Activated CD4-positive, CD25-positive, alpha-beta regulatory T cell treated with anti-CD3 and anti-CD28 coated beads, Interleukin-2, amount 50 U/mL, for 16 hours (primary cell): Measurements from ENCODE around the gene GNAS.

Experiments
- DNase-seq: peaks from one replicate; pipeline ENCODE4 v3.0.0-alpha.2; 2020; ENCODE audit warnings: low read depth, low spot score

The GNAS gene

DNA sequence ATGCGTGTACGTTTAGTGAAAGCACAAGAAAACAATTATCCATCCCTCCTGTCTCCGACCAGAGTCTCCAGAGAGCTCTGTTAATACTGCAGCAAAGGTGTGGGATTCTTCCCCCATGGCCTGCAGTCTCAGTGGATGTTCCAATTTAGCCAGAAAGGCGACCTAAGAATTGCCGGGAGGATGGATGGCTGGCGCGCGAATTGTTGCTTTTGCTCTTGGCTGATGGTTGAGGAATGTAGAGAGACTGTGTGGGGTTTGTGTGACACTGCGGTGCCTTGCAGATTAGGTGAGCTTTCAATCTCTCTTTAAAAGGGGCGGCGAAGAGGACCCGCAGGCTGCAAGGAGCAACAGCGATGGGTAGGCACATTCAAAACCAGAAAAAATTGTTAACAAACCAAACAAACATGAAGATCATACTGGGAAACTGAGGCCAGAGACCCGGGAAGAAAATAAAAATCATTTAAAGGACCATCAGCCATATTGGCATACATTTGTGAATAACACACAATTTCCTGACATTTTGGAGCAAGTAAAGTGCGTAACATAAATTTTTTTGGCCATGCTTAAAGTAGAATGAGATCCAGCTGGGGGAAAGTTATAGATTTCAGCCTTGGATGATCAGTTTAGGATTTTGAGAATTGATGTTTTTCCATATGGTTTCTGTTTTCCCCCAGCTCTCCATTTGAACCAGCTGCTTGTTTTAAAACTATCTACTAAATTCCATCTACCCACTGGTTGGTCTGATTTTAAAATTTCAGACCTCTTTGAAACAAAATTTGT, 46.3 kb downstream of the GNAS start:
- DNase-seq = no peak

DNA sequence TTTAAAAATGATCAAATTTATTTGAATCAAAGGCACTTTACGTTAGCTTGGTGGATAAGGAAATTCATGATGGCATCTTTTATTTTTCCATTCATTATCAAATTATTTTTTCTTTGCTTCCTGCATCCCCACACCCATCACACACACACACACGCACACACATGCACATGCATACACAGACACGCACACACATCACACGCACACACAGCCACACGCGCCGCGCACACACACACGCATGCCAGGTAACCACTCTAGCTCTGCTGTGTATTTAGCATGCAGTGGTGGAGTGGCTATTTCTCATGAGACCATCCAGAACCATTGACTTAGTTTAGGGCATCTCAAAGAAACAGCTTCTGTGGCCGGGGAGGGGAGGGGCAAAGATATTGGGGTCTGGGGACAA, 47.0 kb downstream of the GNAS start:
- DNase-seq = no peak

DNA sequence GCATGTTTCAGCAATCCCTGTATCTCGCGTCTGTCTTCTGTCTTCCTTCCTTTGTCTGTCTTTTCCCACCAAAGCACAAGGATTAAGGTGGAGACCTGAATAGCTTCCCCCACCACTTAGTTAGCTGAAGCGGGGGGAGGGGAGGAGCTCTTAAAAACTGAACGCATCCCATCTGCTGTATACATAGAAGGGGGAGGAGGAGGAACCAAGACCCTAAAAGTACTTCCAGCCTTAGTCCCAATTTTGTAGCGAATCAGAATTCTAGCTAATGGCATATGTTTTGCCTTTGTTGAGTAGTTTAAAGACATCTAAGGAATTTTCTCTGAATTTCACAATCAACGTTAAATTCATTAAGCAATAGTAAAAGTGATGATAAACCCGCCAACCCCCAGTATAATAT, 47.9 kb downstream of the GNAS start:
- no peak for DNase-seq

DNA sequence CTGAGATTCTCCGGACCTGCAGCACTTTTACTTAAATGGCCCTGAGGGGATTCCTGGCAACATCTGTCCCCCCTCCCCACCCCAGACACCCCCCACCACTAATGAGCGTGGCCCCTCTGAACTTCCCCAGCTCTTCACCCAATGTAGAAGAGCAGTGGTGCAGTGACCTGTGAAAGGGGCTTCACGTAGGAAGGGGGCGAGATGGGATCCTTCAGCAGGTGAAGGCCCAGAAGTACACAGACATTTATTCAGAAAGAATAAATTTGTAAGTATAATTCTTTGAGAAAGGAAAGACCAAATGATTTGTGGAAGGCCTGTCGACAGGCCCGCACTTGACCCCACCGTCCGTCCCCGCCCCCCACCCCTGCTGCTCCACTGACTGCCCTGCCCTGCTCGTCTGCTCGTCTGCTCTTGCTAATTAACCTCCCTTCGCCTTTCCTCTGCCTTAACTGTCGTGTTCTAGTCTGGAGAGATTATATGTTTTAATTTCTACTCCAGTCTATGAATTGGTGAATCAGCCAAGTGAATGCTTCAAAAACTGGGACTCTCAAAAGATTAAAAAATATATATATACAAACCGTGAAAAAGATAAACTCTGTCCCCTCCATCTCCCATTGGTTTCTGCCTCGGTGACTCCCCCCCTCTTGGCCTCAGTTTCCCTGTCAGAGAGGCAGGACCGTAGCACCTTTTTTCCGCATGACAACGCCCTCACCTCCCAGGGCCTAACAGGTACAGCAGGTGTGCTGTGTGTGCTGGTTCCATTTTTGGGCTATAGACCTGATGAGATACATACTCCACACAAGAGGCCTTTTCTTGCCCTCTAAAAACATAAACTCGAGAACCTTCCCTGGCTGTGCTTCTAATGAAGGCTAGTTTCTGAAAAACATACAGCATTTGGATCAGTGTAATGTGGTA, 49.2 kb downstream of the GNAS start:
- DNase-seq = no peak

DNA sequence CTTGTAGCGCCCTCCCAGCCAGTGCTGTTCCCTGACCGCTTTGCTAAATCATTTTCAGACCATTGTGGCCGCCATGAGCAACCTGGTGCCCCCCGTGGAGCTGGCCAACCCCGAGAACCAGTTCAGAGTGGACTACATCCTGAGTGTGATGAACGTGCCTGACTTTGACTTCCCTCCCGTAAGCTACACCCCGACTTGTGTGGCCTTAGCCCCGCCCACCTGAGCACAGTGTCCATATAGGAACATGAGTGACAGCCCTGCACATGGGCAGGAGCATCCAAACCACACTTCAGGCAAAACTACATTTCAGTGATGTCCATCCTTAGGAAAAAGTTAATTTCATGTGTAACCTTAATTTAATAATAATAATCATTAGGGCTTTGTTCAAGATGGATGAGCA, 51.1 kb downstream of the GNAS start:
- no peak for DNase-seq

DNA sequence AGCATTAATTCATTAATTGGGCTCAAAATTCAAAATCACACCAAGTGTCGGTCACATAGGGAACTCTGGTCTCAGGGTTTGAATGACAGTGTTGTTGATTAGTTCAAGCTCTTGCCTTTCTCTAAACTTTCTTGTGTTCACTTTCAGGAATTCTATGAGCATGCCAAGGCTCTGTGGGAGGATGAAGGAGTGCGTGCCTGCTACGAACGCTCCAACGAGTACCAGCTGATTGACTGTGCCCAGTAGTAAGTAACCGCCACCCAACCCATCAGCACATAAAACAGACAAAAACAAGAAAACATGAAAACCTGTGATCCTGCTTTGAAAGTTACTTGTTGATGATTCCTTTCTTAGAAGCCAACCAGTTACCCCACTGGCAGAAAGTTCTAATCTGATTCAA, 52.7 kb downstream of the GNAS start:
- DNase-seq = no peak

DNA sequence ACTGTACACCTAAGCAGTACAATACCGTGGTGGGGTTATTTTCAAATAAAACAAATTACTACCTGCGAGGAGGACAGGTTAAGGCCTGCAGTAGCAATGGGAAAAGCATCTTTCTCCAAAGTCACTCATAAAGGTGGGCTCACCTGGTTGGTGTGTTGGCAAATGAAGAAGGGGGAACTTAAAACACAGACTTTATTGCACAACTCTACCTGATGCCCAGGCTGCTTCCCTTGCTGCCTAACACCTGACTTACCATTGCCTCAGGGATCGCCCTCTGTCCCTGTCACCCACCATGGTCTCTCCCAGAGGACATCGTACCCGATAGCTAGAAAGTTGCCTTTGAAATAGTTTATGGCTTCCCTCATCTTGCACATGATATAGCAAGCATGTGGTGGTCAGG, 53.6 kb downstream of the GNAS start:
- DNase-seq = no peak

DNA sequence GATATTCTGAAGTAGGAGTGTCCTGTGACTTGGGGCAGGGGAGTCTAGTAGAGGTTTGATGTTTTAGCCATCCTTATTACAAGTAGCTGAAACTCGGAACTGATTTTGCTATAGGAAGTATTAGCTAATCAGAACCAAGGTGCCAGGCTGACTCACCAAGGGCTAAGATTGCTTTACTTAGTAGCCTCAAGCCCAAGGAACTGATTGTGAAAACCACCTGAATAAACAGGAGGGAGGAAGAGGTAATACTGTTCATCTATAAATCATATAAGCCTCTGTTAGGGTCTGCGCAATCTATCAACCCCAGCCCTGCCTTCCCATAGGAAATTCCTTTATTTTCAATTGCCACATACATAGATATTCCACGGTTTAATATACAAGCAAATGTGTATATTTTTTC, 54.4 kb downstream of the GNAS start:
- no peak for DNase-seq

DNA sequence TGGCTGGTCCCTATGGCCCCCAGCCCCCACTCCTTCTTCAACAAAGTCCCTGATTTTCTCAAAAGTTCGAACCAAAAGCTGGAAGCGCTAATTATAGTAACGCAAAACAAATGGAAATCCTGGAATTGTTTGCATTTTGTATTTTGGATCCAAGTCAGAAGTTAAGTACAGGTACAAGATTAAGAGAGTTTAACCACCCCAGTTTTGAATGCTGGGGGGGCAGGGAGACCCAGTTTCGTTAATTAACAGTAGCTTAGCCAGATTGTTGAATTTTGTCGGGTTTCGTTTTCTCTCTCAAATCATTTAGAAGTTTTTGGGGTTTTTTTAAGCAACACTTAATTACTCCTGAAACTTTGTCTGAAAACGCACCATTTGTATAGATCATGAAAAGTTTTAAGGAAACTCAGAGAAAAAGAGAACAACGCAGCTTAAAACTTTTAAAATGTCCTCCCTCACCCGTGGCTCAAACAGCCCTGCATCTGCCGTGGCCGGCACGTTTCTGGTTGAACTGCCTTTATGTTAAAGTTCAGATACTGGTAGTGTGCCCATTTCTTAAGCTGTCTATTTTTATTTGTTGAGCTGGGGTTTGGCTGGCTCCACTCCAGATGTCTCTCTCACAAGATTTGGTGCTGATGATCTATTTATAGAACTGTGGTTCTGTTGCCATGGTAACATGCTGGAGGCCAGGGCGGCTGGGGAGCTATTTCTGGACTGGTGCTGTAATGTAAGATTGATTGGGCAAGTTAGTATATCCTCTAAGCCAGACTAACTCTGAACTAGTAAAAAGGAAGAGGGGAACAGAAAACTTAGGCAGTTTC, 55.0 kb downstream of the GNAS start:
- DNase-seq = no peak

DNA sequence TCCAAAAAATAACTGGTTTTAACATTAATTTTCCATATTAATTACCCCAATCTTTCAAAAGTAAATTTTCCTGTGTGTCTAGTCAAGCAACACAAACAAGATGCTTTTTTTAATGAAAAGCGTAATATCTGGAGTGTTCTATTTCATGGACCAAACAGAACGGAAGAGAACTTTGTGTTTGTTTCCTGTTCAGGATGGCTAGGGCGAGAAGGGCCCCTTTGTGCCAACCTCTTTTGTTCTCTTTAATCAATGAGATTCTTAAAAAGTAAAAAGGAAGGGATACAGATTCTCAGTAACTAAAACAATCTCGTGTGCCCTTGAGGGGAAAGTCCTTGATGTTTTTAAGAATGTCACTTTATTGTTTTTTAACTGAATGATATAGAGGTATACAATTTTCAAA, 55.7 kb downstream of the GNAS start:
- no peak for DNase-seq

DNA sequence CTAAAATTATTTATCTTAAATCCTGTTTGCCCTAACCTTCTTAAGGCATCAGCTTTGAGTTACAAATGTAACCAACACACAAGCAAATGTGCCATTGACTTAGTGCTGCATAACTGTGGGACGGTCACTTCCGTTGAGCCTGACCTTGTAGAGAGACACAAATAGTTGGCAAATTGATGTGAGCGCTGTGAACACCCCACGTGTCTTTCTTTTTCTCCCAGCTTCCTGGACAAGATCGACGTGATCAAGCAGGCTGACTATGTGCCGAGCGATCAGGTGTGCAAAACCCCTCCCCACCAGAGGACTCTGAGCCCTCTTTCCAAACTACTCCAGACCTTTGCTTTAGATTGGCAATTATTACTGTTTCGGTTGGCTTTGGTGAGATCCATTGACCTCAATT, 56.4 kb downstream of the GNAS start:
- DNase-seq = no peak

DNA sequence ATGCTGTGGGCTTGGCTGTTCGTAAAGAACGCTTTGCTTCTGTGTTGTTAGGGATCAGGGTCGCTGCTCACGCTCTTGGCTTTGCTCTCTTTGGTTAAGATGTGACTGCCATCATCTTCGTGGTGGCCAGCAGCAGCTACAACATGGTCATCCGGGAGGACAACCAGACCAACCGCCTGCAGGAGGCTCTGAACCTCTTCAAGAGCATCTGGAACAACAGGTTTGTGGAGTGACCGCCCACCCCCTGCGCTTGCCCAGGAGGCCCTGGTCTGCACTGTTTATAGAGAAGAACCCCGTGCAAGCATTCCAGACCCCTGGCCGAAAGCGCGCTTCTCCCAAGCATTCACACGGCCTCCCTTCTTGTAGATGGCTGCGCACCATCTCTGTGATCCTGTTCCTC, 57.1 kb downstream of the GNAS start:
- no peak for DNase-seq

DNA sequence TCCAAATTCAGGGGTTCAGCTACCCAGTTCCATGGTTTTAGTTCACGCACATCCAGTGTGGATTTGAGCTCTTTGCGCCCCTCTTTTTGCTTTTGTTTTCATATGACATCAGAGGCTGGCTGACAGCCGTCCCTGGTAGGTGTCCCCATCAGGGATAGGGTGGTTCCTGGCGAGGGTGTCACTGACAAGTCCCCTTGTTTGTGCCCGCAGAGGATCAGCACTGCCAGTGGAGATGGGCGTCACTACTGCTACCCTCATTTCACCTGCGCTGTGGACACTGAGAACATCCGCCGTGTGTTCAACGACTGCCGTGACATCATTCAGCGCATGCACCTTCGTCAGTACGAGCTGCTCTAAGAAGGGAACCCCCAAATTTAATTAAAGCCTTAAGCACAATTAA, 58.0 kb downstream of the GNAS start:
- DNase-seq = no peak

DNA sequence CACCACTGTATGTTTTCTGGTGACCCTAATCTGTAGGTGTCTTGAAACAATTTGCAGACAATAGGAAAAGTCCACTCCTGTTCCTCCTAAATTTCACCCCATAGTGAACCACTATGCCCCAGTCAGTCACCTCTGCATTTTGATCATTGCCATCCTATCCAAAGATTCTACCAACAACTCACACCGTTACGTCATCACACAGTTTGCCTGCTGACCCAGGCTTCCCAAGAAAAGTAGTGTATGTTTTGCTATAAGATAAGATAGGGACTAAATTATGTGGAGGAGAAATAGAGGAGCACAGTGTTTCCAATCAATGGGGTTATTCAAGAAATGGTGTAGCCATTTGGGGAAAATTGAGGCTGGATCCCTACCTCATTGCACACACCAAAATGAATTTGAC, 58.8 kb downstream of the GNAS start:
- no peak for DNase-seq

DNA sequence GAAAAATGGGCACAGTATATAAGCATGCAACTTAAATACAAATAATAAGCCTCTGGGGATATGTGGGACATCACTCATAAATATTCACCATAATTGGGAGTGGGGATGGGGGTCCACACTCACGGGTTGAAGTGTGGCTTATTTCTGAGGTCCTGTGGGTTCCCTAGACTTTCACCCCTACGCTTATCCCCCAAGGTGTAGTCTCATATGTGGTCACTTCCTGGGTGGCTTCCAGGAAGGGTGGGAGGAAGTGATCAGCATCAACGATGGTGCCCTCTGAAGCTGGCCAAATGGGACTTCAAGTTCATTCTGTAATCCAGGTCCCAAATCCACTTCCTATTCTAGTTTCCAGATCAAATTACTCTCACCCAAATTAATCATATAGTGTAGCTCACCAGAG, 59.5 kb downstream of the GNAS start:
- DNase-seq = no peak

DNA sequence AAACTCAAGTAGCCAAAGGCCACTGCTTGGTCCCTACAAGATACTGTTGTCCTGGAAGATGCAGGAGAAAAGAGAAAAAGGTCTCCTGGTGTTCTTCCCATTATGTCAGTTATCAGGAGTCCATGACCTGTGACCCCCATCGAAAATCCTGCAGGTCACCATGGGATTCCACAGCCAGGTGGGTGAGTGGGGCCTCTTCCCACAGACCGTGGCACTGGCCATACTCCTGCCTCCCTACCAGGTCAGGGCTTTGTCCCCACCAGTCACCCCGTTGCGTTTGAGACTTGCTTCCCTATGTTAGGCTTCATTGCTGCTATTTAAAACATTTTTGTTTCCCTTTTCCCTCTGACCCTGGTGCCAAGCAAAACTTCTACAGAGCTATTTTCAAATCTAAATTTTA, 60.6 kb downstream of the GNAS start:
- DNase-seq = no peak

DNA sequence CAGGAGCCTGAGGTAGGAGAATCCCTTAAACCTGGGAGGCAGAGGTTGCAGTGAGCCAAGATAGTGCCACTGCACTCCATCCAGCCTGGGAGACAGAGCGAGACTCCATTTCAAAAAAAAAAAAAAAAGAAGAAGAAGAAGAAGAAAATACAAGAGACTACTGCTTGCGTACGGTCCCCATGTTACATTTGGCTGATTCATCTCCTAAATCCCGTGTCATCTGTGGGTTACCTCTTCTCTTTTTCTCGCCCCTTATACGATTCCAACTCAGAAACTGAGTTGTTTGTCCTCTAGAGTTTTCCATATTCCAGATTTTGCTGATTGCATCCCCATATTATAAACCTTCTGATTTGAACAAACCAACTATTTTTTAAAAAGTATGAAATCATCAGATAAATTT, 66.1 kb downstream of the GNAS start:
- no peak for DNase-seq

DNA sequence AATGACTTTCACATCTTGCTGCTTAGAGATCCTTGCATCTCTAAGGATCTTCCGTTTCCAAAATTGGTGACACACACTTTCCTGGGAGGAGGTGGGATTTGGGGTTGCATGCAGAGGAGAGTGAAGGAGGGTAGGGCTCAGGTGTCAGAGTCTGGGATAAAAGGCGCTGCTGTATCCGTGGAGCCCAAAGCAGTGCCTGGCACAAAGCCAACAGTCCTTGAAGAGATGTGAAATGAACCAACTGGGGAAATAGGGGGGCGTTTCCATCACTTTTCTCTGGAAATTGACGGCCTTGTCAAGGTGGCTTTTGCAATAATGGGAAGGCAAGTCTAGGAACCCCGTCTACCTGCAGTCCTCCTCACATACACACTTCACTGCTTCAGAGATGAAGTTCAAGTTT, 69.0 kb downstream of the GNAS start:
- no peak for DNase-seq

DNA sequence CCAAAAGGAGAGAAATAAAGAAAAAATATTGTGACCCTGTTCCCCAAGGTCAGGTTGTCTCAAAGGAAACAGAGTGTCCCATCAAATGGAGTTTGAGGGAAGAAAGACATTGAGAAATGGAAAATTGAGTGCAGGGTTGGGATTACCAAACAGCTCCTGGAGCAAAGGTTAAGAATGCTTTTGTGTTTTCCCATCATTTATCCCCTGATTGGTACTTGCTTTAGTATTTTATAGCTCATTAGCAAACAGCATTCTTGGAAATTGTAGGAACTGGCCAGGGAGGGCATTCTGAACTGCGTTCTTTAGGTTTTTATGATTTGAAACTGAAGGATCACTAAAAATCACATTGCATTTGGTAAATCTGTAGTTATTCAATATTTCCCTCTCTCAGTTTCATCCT, 69.5 kb downstream of the GNAS start:
- no peak for DNase-seq

DNA sequence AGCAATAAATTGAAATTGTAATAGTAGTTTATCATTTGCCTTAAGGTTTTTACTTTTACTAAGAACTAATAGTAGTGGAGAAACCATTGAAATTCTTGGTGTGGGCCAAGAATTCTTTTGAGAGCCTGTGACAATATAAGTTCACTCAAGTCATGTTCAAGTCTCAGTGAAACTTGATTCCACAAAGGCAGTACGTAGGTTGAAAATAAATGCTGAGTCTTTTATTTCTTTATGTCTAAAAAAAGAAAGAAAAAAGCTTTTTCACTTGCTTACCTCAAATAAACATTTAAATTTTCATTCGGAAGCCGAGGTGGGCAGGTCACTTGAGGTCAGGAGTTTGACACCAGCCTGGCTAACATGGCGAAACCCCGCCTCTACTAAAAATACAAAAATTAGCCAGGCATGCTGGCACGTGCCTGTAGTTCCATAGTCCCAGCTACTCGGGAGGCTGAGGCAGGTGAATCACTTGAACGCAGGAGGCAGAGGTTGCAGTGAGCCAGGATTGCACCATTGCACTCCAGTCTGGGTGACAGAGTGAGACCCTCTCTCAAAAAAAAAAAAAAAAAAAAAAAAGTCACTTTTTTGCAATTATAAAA, 70.7 kb downstream of the GNAS start:
- no peak for DNase-seq

DNA sequence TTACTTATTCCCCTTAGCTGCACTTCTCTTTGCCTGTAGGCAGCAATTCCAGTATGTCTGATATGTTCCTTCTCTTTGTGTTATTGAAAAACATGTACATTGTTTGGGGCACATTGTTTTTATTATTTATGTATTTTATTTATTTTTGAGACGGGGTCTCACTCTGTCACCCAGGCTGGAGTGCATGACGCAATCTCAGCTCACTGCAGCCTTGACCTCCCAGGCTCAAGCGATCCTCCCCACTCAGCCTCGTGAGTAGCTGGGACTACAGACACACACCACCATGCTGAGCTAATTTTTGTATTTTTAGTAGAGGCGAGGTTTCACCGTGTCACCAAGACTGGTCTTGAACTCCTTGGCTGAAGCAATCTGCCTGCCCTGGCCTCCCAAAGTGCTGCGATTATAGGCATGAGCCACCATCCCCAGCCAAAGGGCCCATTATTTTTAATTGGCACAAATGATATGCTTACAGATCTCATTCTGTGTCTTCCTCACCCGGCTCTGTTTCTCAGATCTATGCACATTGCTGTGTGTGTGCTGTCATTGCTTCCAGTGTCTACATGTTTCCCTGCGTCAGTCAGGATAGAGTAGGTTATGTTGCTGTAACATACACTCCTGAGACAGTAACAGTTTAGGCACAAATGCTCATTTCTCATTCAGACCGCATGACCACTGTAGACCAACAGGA, 74.4 kb downstream of the GNAS start:
- DNase-seq = no peak
